Mesothelial cell of epicardium (in vitro differentiated cells): ENCODE data around the gene CDHR5. TPM values are rescaled to one million over a fixed set of nuclear protein-coding genes. Genes with fewer than 3 reads are reported as not detected.

ENCODE experiments used
- DNase-seq, 2 experiments: peaks; one replicate each; pipeline ENCODE4 v3.0.0; 2021; ENCODE audit warnings: low spot score in 2 of 2; ENCODE audit not compliant: unreplicated experiment in 2 of 2
- H3K27ac Mint-ChIP-seq: 2 replicates; pipeline ENCODE4 v1.8.0; 2021; ENCODE audit warnings: mixed read lengths
- H3K27me3 Mint-ChIP-seq: 2 replicates; pipeline ENCODE4 v1.8.0; 2021; ENCODE audit warnings: low read depth, mixed read lengths
- H3K36me3 Mint-ChIP-seq: 2 replicates; pipeline ENCODE4 v1.8.0; 2021; ENCODE audit warnings: mixed read lengths
- H3K4me1 Mint-ChIP-seq: 2 replicates; pipeline ENCODE4 v1.8.0; 2021; ENCODE audit warnings: mixed read lengths
- H3K4me3 Mint-ChIP-seq: 2 replicates; pipeline ENCODE4 v1.8.0; 2021; ENCODE audit warnings: mild to moderate bottlenecking, moderate library complexity, mixed read lengths
- H3K9me3 Mint-ChIP-seq: 2 replicates; pipeline ENCODE4 v1.8.0; 2021; ENCODE audit warnings: mixed read lengths
- CTCF ChIP-seq: fragments of 200-600 bp; sonication (generic); IDR thresholded peaks from one replicate; pipeline ENCODE4 v1.5.0; 2021; ENCODE audit warnings: antibody characterized with exemption; ENCODE audit not compliant: unreplicated experiment
- microRNA-seq: library from miRNA; unstranded; fragments of <30 nt; microRNA quantifications from one replicate; pipeline ENCODE4 v1.2.0, GENCODE V29; 2021; ENCODE audit warnings: inconsistent platforms, mixed read lengths
- total RNA-seq: library from RNA; stranded (reverse); gene quantifications from 3 replicates; pipeline ENCODE4 v1.2.1, GENCODE V29; 2021

Gene CDHR5
- total RNA-seq, 1 donor from 2014 or later: 0.27 TPM

GRCh38 chr11:569158-569885, 55.4 kb downstream of the CDHR5 start:
- no peak for TF ChIP-seq CTCF
- Mint-ChIP-seq H3K9me3 (no peaks in the 10 kb centered on the region), H3K27ac (peak overlapping the region; percentile 53), H3K36me3 (no peaks in the 10 kb centered on the region), H3K4me1 (peaks cover 39% of the 10 kb centered on the region), H3K4me3 (peak overlapping the region; percentile 71), H3K27me3 (no peaks in the 10 kb centered on the region)
- no peak for DNase-seq

- no peak for TF ChIP-seq CTCF
- no peaks in the 10 kb centered on the region for H3K27me3 Mint-ChIP-seq
Measured at GRCh38 chr11:568306-569157, 56.2 kb downstream of the CDHR5 start.

GRCh38 chr11:567629-568292, 57.0 kb downstream of the CDHR5 start:
- no peak for TF ChIP-seq CTCF
- H3K27ac Mint-ChIP-seq: peak overlapping the region; percentile 64
- H3K36me3 Mint-ChIP-seq: no peaks in the 10 kb centered on the region
- H3K4me1 Mint-ChIP-seq: peaks cover 37% of the 10 kb centered on the region
- peak overlapping the region; percentile 82 for H3K4me3 Mint-ChIP-seq
- DNase-seq: no peak
- no peaks in the 10 kb centered on the region for H3K27me3 Mint-ChIP-seq
- H3K9me3 Mint-ChIP-seq: no peaks in the 10 kb centered on the region

More at GRCh38 chr11:568306-569157, 56.2 kb downstream of the CDHR5 start:
- DNase-seq: peak; percentile 93 to 94
- Mint-ChIP-seq H3K4me1 (peaks cover 41% of the 10 kb centered on the region), H3K4me3 (peak overlapping the region; percentile 71), H3K36me3 (no peaks in the 10 kb centered on the region), H3K9me3 (no peaks in the 10 kb centered on the region), H3K27ac (peak overlapping the region; percentile 53)

GRCh38 chr11:567011-567628, 57.6 kb downstream of the CDHR5 start:
- peak overlapping the region; percentile 82 for H3K4me3 Mint-ChIP-seq
- no peak for DNase-seq
- H3K9me3 Mint-ChIP-seq: no peaks in the 10 kb centered on the region
- peaks cover 37% of the 10 kb centered on the region for H3K4me1 Mint-ChIP-seq
- TF ChIP-seq CTCF: no peak
- H3K36me3 Mint-ChIP-seq: no peaks in the 10 kb centered on the region
- peak overlapping the region; percentile 64 for H3K27ac Mint-ChIP-seq
- H3K27me3 Mint-ChIP-seq: no peaks in the 10 kb centered on the region

Small RNA genes within 50 kb of the gene (microRNA-seq; reads per million reads assigned to microRNA genes)
- 1,376 reads per million, percentile 83 among the genes with 10 or more reads in this experiment for gene MIR210

Other genes starting within 250 kb of the CDHR5 start
- gene PKP3, start 230.7 kb downstream of the CDHR5 start, total RNA-seq: 57.5 to 65.7 TPM (median 58.8 TPM) in 3 replicates
- 35.5 to 42.5 TPM (median 39.2 TPM) in 3 replicates for gene SIGIRR, start 210.0 kb downstream of the CDHR5 start, total RNA-seq
- gene ANO9, start 182.9 kb downstream of the CDHR5 start, total RNA-seq: 29.7 to 32.3 TPM (median 30.6 TPM) in 3 replicates
- gene PTDSS2, start 174.7 kb downstream of the CDHR5 start, total RNA-seq: 39.0 to 49.7 TPM (median 42.1 TPM) in 3 replicates
- 81.7 to 89.4 TPM (median 83.2 TPM) in 3 replicates for gene RNH1, start 117.7 kb downstream of the CDHR5 start, total RNA-seq
- 35.1 to 41.5 TPM (median 39.3 TPM) in 3 replicates for gene HRAS, start 89.4 kb downstream of the CDHR5 start, total RNA-seq
- 3.0 to 3.4 TPM (median 3.2 TPM) in 3 replicates for gene LRRC56, start 87.4 kb downstream of the CDHR5 start, total RNA-seq
- gene LMNTD2, start 64.2 kb downstream of the CDHR5 start, total RNA-seq: 16.5 to 17.4 TPM (median 16.6 TPM) in 3 replicates
- gene RASSF7, start 64.0 kb downstream of the CDHR5 start, total RNA-seq: 29.3 to 32.3 TPM (median 32.1 TPM) in 3 replicates
- 48.2 to 51.1 TPM (median 49.7 TPM) in 3 replicates for gene PHRF1, start 48.5 kb downstream of the CDHR5 start, total RNA-seq
- gene IRF7, start 9.0 kb downstream of the CDHR5 start, total RNA-seq: 20.8 to 24.5 TPM (median 21.9 TPM) in 3 replicates
- gene SCT, start 2.2 kb upstream of the CDHR5 start, total RNA-seq: 1.2 to 1.7 TPM (median 1.3 TPM) in 3 replicates
- 2.1 to 3.1 TPM (median 2.5 TPM) in 3 replicates for gene DRD4, start 12.3 kb upstream of the CDHR5 start, total RNA-seq
- 59.6 to 64.9 TPM (median 64.0 TPM) in 3 replicates for gene DEAF1, start 70.3 kb upstream of the CDHR5 start, total RNA-seq
- 25.7 to 30.7 TPM (median 28.7 TPM) in 3 replicates for gene TMEM80, start 70.9 kb upstream of the CDHR5 start, total RNA-seq
- gene EPS8L2, start 81.3 kb upstream of the CDHR5 start, total RNA-seq: 105 to 112 TPM (median 111 TPM) in 3 replicates
- 86.9 to 97.5 TPM (median 89.7 TPM) in 3 replicates for gene TALDO1, start 122.5 kb upstream of the CDHR5 start, total RNA-seq
- 81.1 to 91.2 TPM (median 83.9 TPM) in 3 replicates for gene GATD1, start 152.5 kb upstream of the CDHR5 start, total RNA-seq
- not detected in 3 replicates for gene CEND1, start 165.1 kb upstream of the CDHR5 start, total RNA-seq
- 34.3 to 37.2 TPM (median 35.7 TPM) in 3 replicates for gene SLC25A22, start 173.3 kb upstream of the CDHR5 start, total RNA-seq
- gene PIDD1, start 180.3 kb upstream of the CDHR5 start, total RNA-seq: 40.1 to 43.7 TPM (median 43.1 TPM) in 3 replicates
- gene RPLP2, start 185.0 kb upstream of the CDHR5 start, total RNA-seq: 1,651 to 1,738 TPM (median 1,657 TPM) in 3 replicates
- gene PNPLA2, start 194.0 kb upstream of the CDHR5 start, total RNA-seq: 41.3 to 50.9 TPM (median 50.0 TPM) in 3 replicates
- 9.9 to 10.6 TPM (median 10.0 TPM) in 3 replicates for gene CRACR2B, start 203.0 kb upstream of the CDHR5 start, total RNA-seq
- gene CD151, start 208.0 kb upstream of the CDHR5 start, total RNA-seq: 125 to 142 TPM (median 140 TPM) in 3 replicates
- 78.7 to 80.2 TPM (median 79.8 TPM) in 3 replicates for gene POLR2L, start 217.6 kb upstream of the CDHR5 start, total RNA-seq
- 94.1 to 98.8 TPM (median 96.6 TPM) in 3 replicates for gene TSPAN4, start 217.9 kb upstream of the CDHR5 start, total RNA-seq